Psoas muscle (tissue), 8 donors: ENCODE data around the gene KIRREL1. TPM values are rescaled to one million over a fixed set of nuclear protein-coding genes. Genes with fewer than 3 reads are reported as not detected.

Source experiments
- ATAC-seq, 4 donors: fragments of 200-7000 bp; cut with Tn5 transposase; one replicate each; pipeline ENCODE4 v1.9.1; 2020; ENCODE audit warnings: moderate library complexity in 3 of 4, mild to moderate bottlenecking in 2 of 4
- DNase-seq, 2 donors: peaks; one replicate each; pipeline ENCODE4 v3.0.0-alpha.2; 2020
- H3K27ac ChIP-seq: fragments of 200-600 bp; one replicate; pipeline ENCODE4 v1.8.0; 2022
- H3K27me3 ChIP-seq, 3 donors: fragments of 200-600 bp in 1 of 3; one replicate each; pipeline versions ENCODE4 v1.6.1 to v1.8.0; 2013 to 2022; ENCODE audit warnings: low read length in 2 of 3, mild to moderate bottlenecking in 2 of 3, moderate library complexity in 1 of 3; ENCODE audit not compliant: insufficient read depth in 3 of 3
- H3K36me3 ChIP-seq, 2 donors: fragments of 200-600 bp in 1 of 2; one replicate each; pipeline versions ENCODE4 v1.6.1 to v1.8.0; 2013 to 2022; ENCODE audit warnings: low read depth in 1 of 2, mild to moderate bottlenecking in 1 of 2, moderate library complexity in 1 of 2; ENCODE audit not compliant: insufficient read depth in 1 of 2
- H3K4me1 ChIP-seq: fragments of 200-600 bp; one replicate; pipeline ENCODE4 v1.8.0; 2022
- H3K4me3 ChIP-seq: fragments of 200-600 bp; one replicate; pipeline ENCODE4 v1.8.0; 2022; ENCODE audit warnings: mild to moderate bottlenecking
- H3K9me3 ChIP-seq: fragments of 200-600 bp; one replicate; pipeline ENCODE4 v1.8.0; 2022
- WGBS, 3 donors: extraction: QIAGEN DNeasy Blood & Tissue Kit; methylation state at CpG; one replicate each; pipeline versions ENCODE4 v1.1.6 to v1.1.7; 2013; 5-methylcytosine and 5-hydroxymethylcytosine counted together
- intact Hi-C, 2 donors: fragments of 100-400 bp; cut with DNase I; formaldehyde crosslinking; loops; one replicate each; pipeline versions ENCODE4 v1.11.0 to v1.14.2; 2022
- polyA plus RNA-seq, 3 donors: library from polyadenylated mRNA; stranded (reverse); fragments of 200-250 nt; gene quantifications; one replicate each; pipeline ENCODE4 v1.2.3, GENCODE V29; 2013
- total RNA-seq, 4 donors: library from RNA; stranded (reverse); fragmentation: NEBNext Ultra II Directional in 2 of 4; extraction: Animal tissue kit (Norgen Biotek cat#: 25700) in 2 of 4; gene quantifications; one replicate each; pipeline versions ENCODE4 v1.2.1 to v1.2.4, GENCODE V29; 2021 to 2023
- TF ChIP-seq, protein P1 (sequence below): fragments of 200-600 bp; IDR thresholded peaks from one replicate; pipeline ENCODE4 v1.8.0; 2022; ENCODE audit warnings: antibody characterized with exemption
- donor health status: healthy with polysubstance abuse.
- donor health status: DM: no; HTN: no; CAD: no; lungs with moderate emphysema.
- donor health status: Bipolar disorder and iron deficiency.
- donor health status: healthy.
- donor health status: DM: yes; HTN: yes; CAD: no.
- donor health status: DM: no; HTN: no; CAD: no.
- donor health status: DM: no; HTN: no; CAD: no.
- donor health status: DM: yes; HTN: yes; CAD: no.

The KIRREL1 gene
- total and polyA plus RNA-seq, 7 donors = 1.3 to 7.6 (median 4.3) TPM

DNA sequence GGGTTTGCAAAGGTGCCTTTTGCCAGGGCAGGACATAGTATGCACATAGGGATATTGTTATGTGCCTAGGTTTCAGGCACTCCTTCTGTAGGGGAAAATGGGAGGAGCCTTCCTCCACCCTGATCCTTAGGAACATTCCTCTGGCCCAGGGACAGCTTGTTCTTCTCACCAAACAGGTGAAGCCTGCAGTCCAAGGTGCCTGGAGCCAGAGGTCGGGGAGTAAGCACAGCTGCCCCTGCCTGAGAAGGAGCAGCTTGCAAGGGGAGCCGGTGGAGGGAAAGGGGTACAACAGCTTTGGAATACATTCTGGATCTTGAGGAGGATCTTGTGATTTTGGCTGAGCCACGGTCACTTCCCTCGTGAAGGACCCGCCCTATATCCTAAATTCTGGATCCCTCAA, 104.8 kb downstream of the KIRREL1 start:
- intact Hi-C loops = no loop called here
- Histone ChIP-seq H3K4me1 (no peaks in the 10 kb centered on the region), H3K27me3 (no peaks in the 10 kb centered on the region), H3K36me3 (no peaks in the 10 kb centered on the region), H3K9me3 (no peaks in the 10 kb centered on the region), H3K27ac (no peak overlapping the region), H3K4me3 (no peak overlapping the region)
- 68 to 78% (median 69%) methylated on average over 5 of the region's 5 CpGs for WGBS, 3 donors
- no peak for DNase-seq
- TF ChIP-seq, protein P1, sequence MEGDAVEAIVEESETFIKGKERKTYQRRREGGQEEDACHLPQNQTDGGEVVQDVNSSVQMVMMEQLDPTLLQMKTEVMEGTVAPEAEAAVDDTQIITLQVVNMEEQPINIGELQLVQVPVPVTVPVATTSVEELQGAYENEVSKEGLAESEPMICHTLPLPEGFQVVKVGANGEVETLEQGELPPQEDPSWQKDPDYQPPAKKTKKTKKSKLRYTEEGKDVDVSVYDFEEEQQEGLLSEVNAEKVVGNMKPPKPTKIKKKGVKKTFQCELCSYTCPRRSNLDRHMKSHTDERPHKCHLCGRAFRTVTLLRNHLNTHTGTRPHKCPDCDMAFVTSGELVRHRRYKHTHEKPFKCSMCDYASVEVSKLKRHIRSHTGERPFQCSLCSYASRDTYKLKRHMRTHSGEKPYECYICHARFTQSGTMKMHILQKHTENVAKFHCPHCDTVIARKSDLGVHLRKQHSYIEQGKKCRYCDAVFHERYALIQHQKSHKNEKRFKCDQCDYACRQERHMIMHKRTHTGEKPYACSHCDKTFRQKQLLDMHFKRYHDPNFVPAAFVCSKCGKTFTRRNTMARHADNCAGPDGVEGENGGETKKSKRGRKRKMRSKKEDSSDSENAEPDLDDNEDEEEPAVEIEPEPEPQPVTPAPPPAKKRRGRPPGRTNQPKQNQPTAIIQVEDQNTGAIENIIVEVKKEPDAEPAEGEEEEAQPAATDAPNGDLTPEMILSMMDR = no peak
- no peak for ATAC-seq

DNA sequence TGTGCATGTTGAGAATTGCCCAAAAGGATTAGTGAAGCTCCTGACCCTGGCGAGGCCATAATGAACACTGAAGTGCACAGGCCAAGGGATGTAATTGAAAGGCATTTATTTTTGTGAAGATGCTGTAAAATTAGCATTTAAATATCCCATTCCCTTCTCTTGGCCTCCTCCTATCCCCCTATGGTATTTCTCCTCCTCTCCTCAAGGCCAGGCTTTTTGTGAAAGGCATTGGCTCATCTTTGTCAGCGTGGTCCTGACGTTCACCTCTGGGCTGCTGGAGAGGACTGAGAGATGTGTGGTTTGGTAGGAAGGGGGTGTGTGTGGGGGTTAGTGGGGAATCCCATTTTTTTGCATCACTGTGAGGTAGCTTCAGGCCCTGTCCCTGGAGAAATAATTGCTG, 105.7 kb downstream of the KIRREL1 start:
- intact Hi-C loops = no loop called here
- Histone ChIP-seq H3K9me3 (no peaks in the 10 kb centered on the region), H3K36me3 (no peaks in the 10 kb centered on the region), H3K27ac (no peak overlapping the region), H3K4me3 (no peak overlapping the region), H3K27me3 (no peaks in the 10 kb centered on the region), H3K4me1 (no peaks in the 10 kb centered on the region)
- 64 to 86% (median 71%) methylated on average over 3 of the region's 3 CpGs for WGBS, 3 donors
- no peak for ATAC-seq
- TF ChIP-seq, protein P1 = no peak
- no peak for DNase-seq

DNA sequence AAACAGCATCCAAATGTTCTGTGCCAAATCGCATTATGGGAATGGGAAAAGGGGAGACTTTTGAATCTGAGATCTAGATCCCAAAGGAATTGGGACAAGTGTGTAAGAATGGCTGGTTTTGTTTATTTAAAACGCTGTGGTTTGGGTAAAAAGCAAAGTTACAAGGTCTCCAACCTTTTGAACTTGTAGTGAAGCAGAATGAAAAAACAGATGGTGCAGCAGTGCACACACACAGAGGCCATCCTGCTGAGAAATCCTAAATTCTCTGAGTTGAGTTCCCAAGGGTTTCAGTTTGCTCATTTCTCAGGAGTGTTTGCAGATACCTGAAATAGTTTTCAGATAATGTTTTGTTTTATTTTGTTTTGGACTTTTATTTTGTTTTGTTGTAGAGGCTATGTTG, 107.1 kb downstream of the KIRREL1 start:
- ATAC-seq (no peak), DNase-seq (no peak)
- H3K4me1 ChIP-seq = no peaks in the 10 kb centered on the region
- no peaks in the 10 kb centered on the region for H3K27me3 ChIP-seq
- TF ChIP-seq, protein P1 = no peak
- H3K4me3 ChIP-seq = no peak overlapping the region
- intact Hi-C loops = no loop called here
- no peaks in the 10 kb centered on the region for H3K36me3 ChIP-seq
- no peak overlapping the region for H3K27ac ChIP-seq
- WGBS, 3 donors = 31 to 39% (median 34%) methylated on average over 2 of the region's 2 CpGs
- no peaks in the 10 kb centered on the region for H3K9me3 ChIP-seq

DNA sequence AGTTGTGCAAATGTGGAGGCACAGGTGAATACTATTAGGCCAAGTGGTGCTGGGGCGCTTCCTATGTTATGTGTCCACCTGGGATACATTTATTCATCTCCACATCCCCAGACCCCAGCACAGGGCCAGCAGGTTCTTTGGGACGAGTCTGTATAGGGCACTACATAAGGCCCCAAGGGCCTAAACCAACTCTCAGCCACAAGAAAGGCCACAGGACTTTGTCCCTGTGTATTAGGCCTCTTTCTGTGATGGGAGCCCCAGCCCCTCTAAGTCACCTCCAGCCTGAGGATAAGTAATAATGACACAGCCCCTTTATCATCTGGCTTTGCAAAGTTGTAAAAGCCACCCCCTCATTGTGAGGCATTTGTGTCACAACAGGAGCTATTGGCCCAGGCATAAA, 108.0 kb downstream of the KIRREL1 start:
- Histone ChIP-seq H3K4me3 (no peak overlapping the region), H3K27me3 (no peaks in the 10 kb centered on the region), H3K27ac (no peak overlapping the region), H3K9me3 (no peaks in the 10 kb centered on the region), H3K36me3 (no peaks in the 10 kb centered on the region), H3K4me1 (no peaks in the 10 kb centered on the region)
- DNase-seq = no peak
- intact Hi-C loops = no loop called here
- no peak for ATAC-seq
- WGBS, 3 donors = 91 to 96% (median 94%) methylated on average over 2 of the region's 2 CpGs
- TF ChIP-seq, protein P1 = no peak

DNA sequence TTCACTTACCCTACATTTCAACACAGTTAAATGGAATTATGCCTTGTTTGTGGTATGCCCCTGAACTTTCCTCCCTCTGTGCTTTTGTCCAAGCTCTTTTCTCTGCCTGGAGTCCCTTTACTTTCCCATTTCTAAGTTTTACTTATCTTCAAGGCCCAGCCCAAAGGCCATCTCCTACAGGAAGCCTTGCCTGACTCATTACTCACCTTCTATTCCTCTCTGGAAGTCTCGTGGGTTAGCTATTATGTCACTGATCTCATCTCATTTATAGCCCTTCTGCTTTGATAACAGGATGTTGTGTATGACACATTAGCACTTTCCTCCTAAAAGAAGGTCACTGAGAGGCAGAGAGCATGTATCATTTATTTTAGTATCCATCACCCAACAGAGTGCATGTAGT, 108.5 kb downstream of the KIRREL1 start:
- Histone ChIP-seq H3K27ac (no peak overlapping the region), H3K36me3 (no peaks in the 10 kb centered on the region), H3K9me3 (no peaks in the 10 kb centered on the region), H3K27me3 (no peaks in the 10 kb centered on the region), H3K4me1 (no peaks in the 10 kb centered on the region), H3K4me3 (no peak overlapping the region)
- TF ChIP-seq, protein P1 = no peak
- intact Hi-C loops = no loop called here
- ATAC-seq (no peak), DNase-seq (no peak)
- WGBS, 3 donors = 27 to 59% (median 46%) methylated on average over 1 of the region's 1 CpG
